IPS-15b (cell line): ENCODE results near the gene ETV6.

ENCODE experiments used
- H3K27me3 ChIP-seq: one replicate; pipeline ENCODE4 v1.6.1; 2013; ENCODE audit warnings: low read length; ENCODE audit not compliant: control insufficient read depth, insufficient read depth
- H3K36me3 ChIP-seq: one replicate; pipeline ENCODE4 v1.6.1; 2013; ENCODE audit warnings: low read length; ENCODE audit not compliant: control insufficient read depth, insufficient read depth
- H3K4me1 ChIP-seq: one replicate; pipeline ENCODE4 v1.6.1; 2013; ENCODE audit warnings: mild to moderate bottlenecking, low read length; ENCODE audit not compliant: control insufficient read depth, insufficient read depth
- H3K4me3 ChIP-seq: one replicate; pipeline ENCODE4 v1.5.1; 2013; ENCODE audit warnings: low read depth, low read length
- H3K9ac ChIP-seq: one replicate; pipeline ENCODE4 v1.6.1; 2013; ENCODE audit warnings: low read depth, mild to moderate bottlenecking, low read length
- H3K9me3 ChIP-seq: one replicate; pipeline ENCODE4 v1.6.1; 2013; ENCODE audit warnings: mild to moderate bottlenecking, low read length; ENCODE audit not compliant: control insufficient read depth, insufficient read depth

Gene ETV6

DNA sequence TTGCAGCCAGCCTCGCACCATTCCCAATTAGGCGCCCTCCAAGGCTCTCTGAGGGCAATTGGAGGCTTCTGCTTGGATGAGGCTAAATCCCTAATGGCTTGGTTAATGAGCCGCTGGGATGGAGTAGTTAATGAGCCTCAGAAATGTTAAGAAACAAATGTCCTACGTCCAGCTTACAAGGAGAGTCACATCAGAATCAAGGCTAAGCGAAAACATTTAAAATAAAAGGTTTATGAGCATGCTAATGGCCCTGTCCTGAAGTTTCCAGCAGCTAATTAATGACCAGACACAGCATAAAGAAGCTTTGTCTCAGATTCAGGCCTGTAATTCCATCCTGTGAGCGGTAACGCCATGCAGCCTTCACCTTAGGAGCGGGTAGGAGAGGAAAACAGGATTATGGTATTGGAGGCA is 220.6 kb downstream of the ETV6 start:
- H3K4me3 ChIP-seq: no peak overlapping the region
- H3K27me3 ChIP-seq: no peaks in the 10 kb centered on the region
- no peaks in the 10 kb centered on the region for H3K4me1 ChIP-seq
- H3K36me3 ChIP-seq: peaks cover 5% of the 10 kb centered on the region
- no peaks in the 10 kb centered on the region for H3K9me3 ChIP-seq
- no peak overlapping the region for H3K9ac ChIP-seq

DNA sequence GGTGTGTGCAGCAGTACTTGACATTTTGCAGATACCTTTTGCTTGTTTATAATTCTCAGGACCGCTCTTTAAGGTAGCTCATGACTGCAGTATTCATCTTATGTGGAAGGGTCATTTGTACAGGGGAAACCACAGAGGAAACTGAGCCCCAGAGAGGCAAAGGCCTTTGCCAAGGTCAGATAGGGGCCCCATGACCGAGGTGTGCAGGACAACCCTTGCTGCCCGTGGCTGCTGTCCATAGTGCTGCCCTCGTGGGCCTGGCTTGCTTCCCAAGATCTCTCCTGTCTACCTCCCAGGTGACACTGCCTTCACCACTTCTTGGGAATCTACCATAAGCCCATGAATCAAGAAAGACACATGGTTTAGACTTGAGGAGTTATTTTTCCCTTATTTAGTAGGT is 222.6 kb downstream of the ETV6 start:
- no peaks in the 10 kb centered on the region for H3K4me1 ChIP-seq
- H3K9ac ChIP-seq: no peak overlapping the region
- H3K27me3 ChIP-seq: no peaks in the 10 kb centered on the region
- peaks cover 5% of the 10 kb centered on the region for H3K36me3 ChIP-seq
- H3K9me3 ChIP-seq: no peaks in the 10 kb centered on the region
- no peak overlapping the region for H3K4me3 ChIP-seq

DNA sequence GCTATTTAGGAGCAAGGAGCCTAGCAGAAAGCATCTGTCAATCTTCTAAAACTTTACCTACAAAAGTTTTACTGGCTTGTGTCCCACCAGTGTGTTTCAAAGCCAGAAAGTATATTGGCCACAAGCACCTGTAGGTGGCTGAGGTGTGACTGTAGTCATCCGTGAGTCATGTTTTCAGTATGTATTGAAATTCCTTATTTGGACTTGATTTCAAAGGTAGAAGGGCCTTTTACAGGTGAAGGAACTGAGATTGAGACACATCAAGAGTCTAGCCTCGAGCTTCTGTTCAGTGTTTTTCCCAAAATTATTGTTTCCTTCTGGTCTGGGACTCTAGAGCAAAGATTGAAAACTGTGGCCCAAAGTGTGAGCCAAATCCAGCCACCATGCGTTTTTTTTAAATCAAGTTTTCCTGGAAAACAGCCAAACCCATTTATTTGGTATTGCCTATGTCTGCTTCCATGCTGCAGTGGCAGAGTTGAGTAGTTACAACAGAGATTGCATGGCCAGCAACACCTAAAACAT is 226.0 kb downstream of the ETV6 start:
- Histone ChIP-seq H3K9ac (no peak overlapping the region), H3K9me3 (no peaks in the 10 kb centered on the region), H3K36me3 (no peaks in the 10 kb centered on the region), H3K4me3 (no peak overlapping the region), H3K4me1 (peaks cover 9% of the 10 kb centered on the region), H3K27me3 (no peaks in the 10 kb centered on the region)

DNA sequence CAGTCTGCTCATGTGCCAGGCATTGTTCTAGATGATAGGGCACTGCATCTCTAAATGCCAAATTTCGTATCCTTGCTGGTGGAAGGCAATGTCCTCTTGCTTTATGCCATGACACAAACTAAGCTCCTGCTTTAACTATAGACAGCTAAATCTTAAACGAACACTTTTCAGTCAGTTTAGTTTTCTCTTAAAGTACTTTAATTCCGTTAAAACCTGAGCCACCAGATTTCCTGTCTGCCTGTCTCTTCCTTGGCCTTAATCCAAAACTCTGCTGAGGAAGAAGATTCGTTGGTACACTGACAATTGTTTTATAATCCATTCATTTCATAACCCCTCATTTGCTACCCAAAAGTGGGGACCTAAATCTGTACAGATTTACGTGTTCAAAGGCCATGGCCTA is 226.8 kb downstream of the ETV6 start:
- Histone ChIP-seq H3K9ac (no peak overlapping the region), H3K36me3 (no peaks in the 10 kb centered on the region), H3K9me3 (no peaks in the 10 kb centered on the region), H3K4me3 (no peak overlapping the region), H3K27me3 (no peaks in the 10 kb centered on the region), H3K4me1 (peaks cover 9% of the 10 kb centered on the region)

DNA sequence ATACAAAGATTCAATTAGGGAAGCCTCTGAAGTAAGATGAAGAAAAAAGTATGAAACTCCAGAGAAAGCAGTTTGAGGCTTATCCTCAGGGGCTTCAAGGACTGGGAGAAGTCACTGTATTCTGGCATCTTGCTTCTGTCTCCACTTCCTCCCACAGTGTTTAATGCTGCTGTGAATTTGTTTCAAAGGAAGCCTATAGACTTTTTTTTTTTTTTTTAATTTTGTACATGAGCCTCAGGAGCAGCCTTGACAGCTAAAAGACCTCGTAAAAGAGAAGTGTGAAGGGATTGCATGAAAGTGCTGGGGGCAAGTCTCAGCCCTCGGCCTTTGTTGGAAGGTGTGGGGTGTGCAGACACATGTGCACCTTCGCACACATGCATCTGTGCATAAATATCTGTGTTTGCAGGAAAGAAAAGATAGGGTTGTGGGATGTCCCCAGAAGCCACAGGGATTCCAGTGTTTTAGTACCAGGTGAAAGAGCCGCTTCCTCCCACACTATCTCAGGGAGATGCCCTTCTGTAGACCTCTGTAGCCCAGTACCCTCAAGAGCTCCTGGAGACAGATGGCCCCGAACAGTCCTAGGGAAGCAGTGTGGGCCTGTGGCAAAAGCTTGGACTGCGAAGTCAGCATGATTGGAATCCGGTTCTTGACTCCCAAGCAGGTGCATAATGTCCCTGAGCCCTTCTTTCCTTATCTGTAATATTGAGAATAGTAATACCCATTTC is 227.8 kb downstream of the ETV6 start:
- Histone ChIP-seq H3K4me1 (peaks cover 9% of the 10 kb centered on the region), H3K4me3 (no peak overlapping the region), H3K36me3 (no peaks in the 10 kb centered on the region), H3K9me3 (no peaks in the 10 kb centered on the region), H3K27me3 (no peaks in the 10 kb centered on the region), H3K9ac (no peak overlapping the region)

- no peaks in the 10 kb centered on the region for H3K36me3 ChIP-seq
- H3K27me3 ChIP-seq: no peaks in the 10 kb centered on the region
- no peak overlapping the region for H3K9ac ChIP-seq
- H3K9me3 ChIP-seq: no peaks in the 10 kb centered on the region
- no peak overlapping the region for H3K4me3 ChIP-seq
- H3K4me1 ChIP-seq: peaks cover 9% of the 10 kb centered on the region
Observed at GRCh38 chr12:11877869-11878780, 228.7 kb downstream of the ETV6 start.

DNA sequence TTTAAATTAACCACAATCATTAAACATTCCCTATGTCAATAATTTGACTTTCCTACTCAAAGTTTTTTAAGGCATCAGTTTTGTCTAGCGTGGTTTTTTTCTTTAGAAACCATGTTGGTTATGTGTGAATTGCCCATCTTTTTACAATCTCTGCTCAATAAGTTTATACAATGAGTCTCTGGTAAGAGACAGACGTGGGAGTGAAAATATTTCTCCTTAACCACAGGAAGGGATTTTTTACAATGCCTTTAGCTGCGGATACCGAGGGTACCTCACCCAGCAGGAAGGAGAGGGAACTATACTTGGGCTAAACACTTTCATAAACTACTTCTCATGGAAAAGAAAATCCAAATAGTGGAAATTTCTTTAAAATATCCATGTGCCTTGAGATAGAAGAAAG is 229.8 kb downstream of the ETV6 start:
- no peaks in the 10 kb centered on the region for H3K27me3 ChIP-seq
- H3K36me3 ChIP-seq: no peaks in the 10 kb centered on the region
- no peak overlapping the region for H3K4me3 ChIP-seq
- H3K4me1 ChIP-seq: peaks cover 9% of the 10 kb centered on the region
- H3K9ac ChIP-seq: no peak overlapping the region
- no peaks in the 10 kb centered on the region for H3K9me3 ChIP-seq

- no peaks in the 10 kb centered on the region for H3K36me3 ChIP-seq
- H3K9ac ChIP-seq: no peak overlapping the region
- no peaks in the 10 kb centered on the region for H3K27me3 ChIP-seq
- no peaks in the 10 kb centered on the region for H3K9me3 ChIP-seq
- H3K4me3 ChIP-seq: no peak overlapping the region
- H3K4me1 ChIP-seq: peaks cover 9% of the 10 kb centered on the region
Observed at GRCh38 chr12:11880381-11880780, 230.9 kb downstream of the ETV6 start.

DNA sequence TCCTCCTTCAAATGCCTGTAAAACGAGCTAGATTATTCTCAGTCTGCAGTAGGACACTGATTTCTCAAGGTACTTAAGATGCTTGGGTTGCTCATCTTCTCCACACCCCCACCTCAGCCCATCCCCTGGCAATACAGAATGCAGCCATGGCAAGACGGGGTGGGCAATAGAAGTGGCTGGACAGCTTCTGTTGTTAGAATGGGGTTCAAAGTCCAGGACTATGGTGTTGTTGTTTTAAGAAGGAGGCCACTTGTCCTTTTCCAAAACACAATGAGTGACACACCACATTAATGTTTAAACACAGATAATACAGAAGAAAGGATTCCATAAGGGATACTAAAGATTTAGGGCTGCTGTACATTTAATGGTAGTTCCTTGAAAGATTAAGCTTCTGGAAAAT is 232.4 kb downstream of the ETV6 start:
- Histone ChIP-seq H3K9me3 (no peaks in the 10 kb centered on the region), H3K36me3 (no peaks in the 10 kb centered on the region), H3K4me3 (no peak overlapping the region), H3K9ac (no peak overlapping the region), H3K27me3 (no peaks in the 10 kb centered on the region), H3K4me1 (peaks cover 9% of the 10 kb centered on the region)

DNA sequence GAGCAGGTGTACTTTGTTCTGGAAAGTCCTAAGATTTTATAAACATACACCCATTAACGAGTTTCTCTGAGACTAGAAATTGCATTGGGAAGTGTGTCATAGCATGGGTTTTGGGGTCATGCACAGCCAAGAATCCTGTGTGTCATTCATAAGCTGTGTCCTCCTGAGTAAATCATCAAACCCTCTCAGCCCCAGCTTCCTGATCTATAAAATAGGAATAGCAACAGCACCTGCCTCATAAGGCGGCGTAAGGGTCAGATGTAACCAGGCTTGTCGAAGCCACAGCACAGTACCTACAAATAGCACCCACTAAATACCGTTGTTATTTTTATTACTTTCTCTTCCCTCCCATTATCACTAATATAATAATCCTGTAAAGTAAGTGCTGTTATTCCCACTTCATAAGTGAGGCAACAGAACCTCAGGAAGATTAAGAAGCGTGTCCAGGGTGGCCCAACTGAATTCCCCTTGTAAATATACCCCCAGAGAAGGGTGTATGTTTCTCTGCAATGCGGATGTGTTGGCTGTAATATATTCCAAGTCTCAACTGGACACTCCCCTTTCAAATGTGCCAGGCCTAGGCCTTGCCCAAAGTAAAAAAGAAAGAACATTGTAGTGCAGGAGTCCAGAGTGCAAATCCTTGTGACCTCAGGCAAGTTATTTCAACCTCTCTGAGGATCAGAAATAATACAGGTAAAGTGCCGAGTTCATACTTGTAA is 233.0 kb downstream of the ETV6 start:
- no peaks in the 10 kb centered on the region for H3K27me3 ChIP-seq
- H3K4me1 ChIP-seq: peaks cover 9% of the 10 kb centered on the region
- no peaks in the 10 kb centered on the region for H3K9me3 ChIP-seq
- H3K36me3 ChIP-seq: no peaks in the 10 kb centered on the region
- H3K9ac ChIP-seq: no peak overlapping the region
- H3K4me3 ChIP-seq: no peak overlapping the region

DNA sequence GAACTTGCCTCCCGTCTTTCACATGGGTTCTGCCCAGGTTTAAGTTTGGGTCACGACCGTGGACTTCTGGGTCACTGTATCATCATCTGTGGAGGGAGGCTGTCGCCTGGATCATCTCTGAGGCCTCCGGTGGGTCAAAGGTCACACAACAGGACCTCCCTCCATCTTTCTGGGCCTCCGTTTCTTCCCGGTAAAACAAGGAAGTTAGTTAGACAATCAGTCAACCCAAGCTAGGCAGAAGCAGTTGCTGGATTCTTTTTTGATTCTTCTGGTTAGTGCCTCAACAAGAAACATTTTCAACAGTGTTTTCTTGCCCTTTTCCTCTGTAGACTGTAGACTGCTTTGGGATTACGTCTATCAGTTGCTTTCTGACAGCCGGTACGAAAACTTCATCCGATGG is 234.6 kb downstream of the ETV6 start:
- H3K4me3 ChIP-seq: no peak overlapping the region
- no peaks in the 10 kb centered on the region for H3K4me1 ChIP-seq
- H3K9me3 ChIP-seq: no peaks in the 10 kb centered on the region
- H3K27me3 ChIP-seq: no peaks in the 10 kb centered on the region
- H3K9ac ChIP-seq: no peak overlapping the region
- no peaks in the 10 kb centered on the region for H3K36me3 ChIP-seq
